Neural progenitor cell (in vitro differentiated cells): ENCODE data around the gene ITGA11. TPM values are rescaled to one million over a fixed set of nuclear protein-coding genes. Genes with fewer than 3 reads are reported as not detected.

Experiments
- DNase-seq: peaks from one replicate; pipeline ENCODE4 v3.0.0-alpha.2; 2016; ENCODE audit warnings: low spot score
- H2AFZ ChIP-seq: fragments of 200-600 bp; sonication (generic); replicated peaks from 2 replicates; pipeline ENCODE4 v1.6.1; 2016; ENCODE audit warnings: antibody characterized with exemption
- H3F3A ChIP-seq: fragments of 200-600 bp; sonication (generic); 2 replicates; pipeline ENCODE4 v1.6.1; 2016; ENCODE audit warnings: antibody characterized with exemption, low read depth
- H3K27ac ChIP-seq: fragments of 200-600 bp; sonication (generic); 2 replicates; pipeline ENCODE4 v1.5.1; 2016; ENCODE audit warnings: mild to moderate bottlenecking
- H3K27me3 ChIP-seq: fragments of 200-600 bp; sonication (generic); 2 replicates; pipeline ENCODE4 v1.6.1; 2016; ENCODE audit warnings: mild to moderate bottlenecking, moderate library complexity
- H3K36me3 ChIP-seq: fragments of 200-600 bp; sonication (generic); 2 replicates; pipeline ENCODE4 v1.5.1; 2016
- H3K4me1 ChIP-seq: fragments of 200-600 bp; sonication (generic); 2 replicates; pipeline ENCODE4 v1.6.1; 2016; ENCODE audit warnings: mixed run types
- H3K4me2 ChIP-seq: fragments of 200-600 bp; sonication (generic); 2 replicates; pipeline ENCODE4 v1.6.1; 2016
- H3K4me3 ChIP-seq: fragments of 200-600 bp; sonication (generic); 2 replicates; pipeline ENCODE4 v1.5.1; 2016
- H3K79me2 ChIP-seq: fragments of 200-600 bp; sonication (generic); 2 replicates; pipeline ENCODE4 v1.6.1; 2016; ENCODE audit warnings: low read depth
- H3K9ac ChIP-seq: fragments of 200-600 bp; sonication (generic); 2 replicates; pipeline ENCODE4 v1.6.1; 2016
- H3K9me3 ChIP-seq: fragments of 200-600 bp; sonication (generic); 2 replicates; pipeline ENCODE4 v1.5.1; 2016; ENCODE audit warnings: low read depth
- H4K20me1 ChIP-seq: fragments of 200-600 bp; sonication (generic); 2 replicates; pipeline ENCODE4 v1.6.1; 2016; ENCODE audit warnings: low read depth
- H3K27ac Mint-ChIP-seq: 3 replicates; pipeline ENCODE4 v1.8.0; 2021; ENCODE audit warnings: mixed read lengths
- H3K27me3 Mint-ChIP-seq: 2 replicates; pipeline ENCODE4 v1.8.0; 2022; ENCODE audit warnings: low read depth, mild to moderate bottlenecking, inconsistent platforms, moderate library complexity, mixed read lengths; ENCODE audit not compliant: insufficient read depth
- H3K36me3 Mint-ChIP-seq: 3 replicates; pipeline ENCODE4 v1.8.0; 2021; ENCODE audit warnings: mixed read lengths
- H3K4me1 Mint-ChIP-seq: 3 replicates; pipeline ENCODE4 v1.8.0; 2021; ENCODE audit warnings: mixed read lengths
- H3K4me3 Mint-ChIP-seq: 3 replicates; pipeline ENCODE4 v1.8.0; 2021; ENCODE audit warnings: mild to moderate bottlenecking, moderate library complexity, mixed read lengths
- H3K9me3 Mint-ChIP-seq: 3 replicates; pipeline ENCODE4 v1.8.0; 2020; ENCODE audit warnings: mixed read lengths
- CTCF ChIP-seq: fragments of 200-600 bp; sonication (generic); IDR thresholded peaks from 2 replicates; pipeline ENCODE4 v1.5.1; 2017; ENCODE audit warnings: antibody characterized with exemption, mild to moderate bottlenecking
- EZH2 ChIP-seq: fragments of 200-600 bp; sonication (generic); IDR thresholded peaks from 2 replicates; pipeline ENCODE4 v1.6.1; 2017; ENCODE audit warnings: antibody characterized with exemption, mild to moderate bottlenecking, moderate library complexity
- EZH2phosphoT487 ChIP-seq: fragments of 200-600 bp; sonication (generic); IDR thresholded peaks from 2 replicates; pipeline ENCODE4 v1.6.1; 2017; ENCODE audit warnings: antibody characterized with exemption
- total RNA-seq: library from RNA; depleted of rRNA; stranded (reverse); fragments of >200 nt; gene quantifications from 2 replicates; pipeline ENCODE4 v1.2.3, GENCODE V29; 2015; ENCODE audit warnings: low replicate concordance

Gene ITGA11
- not detected in 2 replicates for total RNA-seq

DNA sequence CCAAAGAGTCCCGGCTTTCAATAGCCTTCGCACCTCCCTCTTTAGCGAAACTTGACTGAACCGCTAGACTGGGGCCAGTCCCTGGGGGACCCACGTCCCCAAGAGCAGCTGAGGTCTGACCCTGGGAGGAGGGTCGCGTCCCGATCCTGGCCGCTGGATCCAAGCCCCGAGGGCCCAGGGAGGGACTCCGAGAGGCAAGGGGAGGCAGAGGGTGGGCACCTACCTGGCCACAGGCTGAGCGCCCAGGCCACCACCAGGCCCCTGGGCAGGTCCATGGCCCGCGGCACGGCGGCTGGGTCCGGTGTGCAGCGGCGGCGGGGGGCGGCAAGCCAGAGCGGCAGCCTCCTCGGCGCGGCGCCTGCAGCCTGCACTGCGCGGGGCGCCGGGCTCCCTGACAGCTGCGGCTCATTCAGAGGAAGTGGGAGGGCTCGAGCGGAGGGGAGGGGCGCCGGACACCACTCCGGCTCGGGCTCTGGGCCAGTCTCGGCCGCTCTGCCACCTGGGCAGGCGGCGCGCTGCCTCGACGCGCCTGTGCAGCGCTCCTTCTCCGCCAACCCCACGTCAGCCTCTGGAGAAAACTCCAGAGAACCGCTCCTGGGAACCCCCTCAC is at the start of gene ITGA11:
Gene ITGA11, minus strand, starts transcription at position 372 of the 610 bp plus-strand sequence. Its CDS starts 97 bp downstream, at position 275.
- H3K36me3 Mint-ChIP-seq: no peaks in the 10 kb centered on the region
- H3K27me3 ChIP-seq: peaks cover 91% of the 10 kb centered on the region

DNA sequence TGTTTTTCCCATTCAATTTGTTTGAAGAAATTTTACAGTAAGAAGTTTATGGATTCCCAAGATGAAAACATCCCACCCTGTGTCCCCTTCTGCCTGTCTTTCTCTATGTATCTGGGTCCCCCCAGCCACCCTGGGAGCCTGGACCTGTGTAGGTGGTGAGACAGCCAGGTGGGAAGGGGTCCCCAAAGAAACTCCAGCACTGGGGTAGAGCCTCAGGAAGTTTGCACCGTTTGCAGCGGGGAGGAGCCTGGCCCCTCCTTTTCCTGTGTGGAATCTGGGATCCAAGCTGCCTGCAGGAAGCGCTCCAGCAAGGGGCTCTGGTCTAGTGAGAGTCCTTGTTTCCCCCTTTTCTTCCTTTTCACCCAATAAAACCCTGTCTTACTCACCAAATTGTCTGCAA is 49.4 kb upstream of the ITGA11 start:
- no peak for TF ChIP-seq EZH2phosphoT487
- TF ChIP-seq EZH2: no peak
- TF ChIP-seq CTCF: no peak
- Histone ChIP-seq H3K27me3 (no peaks in the 10 kb centered on the region), H3K9ac (no peak overlapping the region), H3K4me3 (no peak overlapping the region), H3K4me1 (no peaks in the 10 kb centered on the region), H2AFZ (no peak overlapping the region), H4K20me1 (no peaks in the 10 kb centered on the region), H3K79me2 (no peaks in the 10 kb centered on the region), H3F3A (no peaks in the 10 kb centered on the region), H3K27ac (no peak overlapping the region), H3K9me3 (no peaks in the 10 kb centered on the region), H3K4me2 (no peak overlapping the region), H3K36me3 (no peaks in the 10 kb centered on the region)
- Mint-ChIP-seq H3K4me1 (no peaks in the 10 kb centered on the region), H3K27me3 (no peaks in the 10 kb centered on the region), H3K4me3 (no peak overlapping the region), H3K27ac (peak overlapping the region; percentile 65), H3K36me3 (no peaks in the 10 kb centered on the region), H3K9me3 (no peaks in the 10 kb centered on the region)
- DNase-seq: no peak

More for the DNA sequence above, at the start of gene ITGA11:
- Mint-ChIP-seq H3K4me3 (peak within 1 kb of the TSS; percentile 79), H3K9me3 (peaks cover 2% of the 10 kb centered on the region), H3K27ac (no peak within 1 kb of the TSS), H3K4me1 (peaks cover 12% of the 10 kb centered on the region), H3K27me3 (peaks cover 58% of the 10 kb centered on the region)
- H3K79me2 ChIP-seq: no peaks in the 10 kb centered on the region
- peaks cover 6% of the 10 kb centered on the region for H3K4me1 ChIP-seq
- H3F3A ChIP-seq: no peaks in the 10 kb centered on the region
- DNase-seq: peak; percentile 90
- peak within 1 kb of the TSS; percentile 50 for H3K4me3 ChIP-seq
- no peak within 1 kb of the TSS for H3K9ac ChIP-seq
- peak within 1 kb of the TSS; percentile 95 for H3K4me2 ChIP-seq
- H3K9me3 ChIP-seq: no peaks in the 10 kb centered on the region
- TF ChIP-seq EZH2phosphoT487: peak; percentile 61
- peak; percentile 78 for TF ChIP-seq EZH2
- no peak for TF ChIP-seq CTCF
- H3K27ac ChIP-seq: no peak within 1 kb of the TSS
- peaks cover 15% of the 10 kb centered on the region for H4K20me1 ChIP-seq
- peak within 1 kb of the TSS; percentile 46 for H2AFZ ChIP-seq
- no peaks in the 10 kb centered on the region for H3K36me3 ChIP-seq

GRCh38 chr15:68480296-68480695 is 48.3 kb upstream of the ITGA11 start:
- H3K9me3 Mint-ChIP-seq: no peaks in the 10 kb centered on the region
- DNase-seq: no peak
- Histone ChIP-seq H3K9me3 (no peaks in the 10 kb centered on the region), H3F3A (no peaks in the 10 kb centered on the region), H3K36me3 (no peaks in the 10 kb centered on the region), H3K27ac (no peak overlapping the region), H3K27me3 (no peaks in the 10 kb centered on the region), H4K20me1 (no peaks in the 10 kb centered on the region), H3K9ac (no peak overlapping the region), H3K79me2 (no peaks in the 10 kb centered on the region), H3K4me3 (no peak overlapping the region), H3K4me2 (no peak overlapping the region), H3K4me1 (no peaks in the 10 kb centered on the region), H2AFZ (no peak overlapping the region)
- no peaks in the 10 kb centered on the region for H3K27me3 Mint-ChIP-seq
- no peaks in the 10 kb centered on the region for H3K4me1 Mint-ChIP-seq
- H3K36me3 Mint-ChIP-seq: no peaks in the 10 kb centered on the region
- TF ChIP-seq CTCF: no peak
- TF ChIP-seq EZH2phosphoT487: no peak
- TF ChIP-seq EZH2: no peak
- H3K27ac Mint-ChIP-seq: no peak overlapping the region
- peak overlapping the region; percentile 1 for H3K4me3 Mint-ChIP-seq
